ENCODE data around the gene SIK2.
"Not testable (repeated sequence)": the region's sequence is repeated elsewhere in the genome, so short reads cannot be mapped to it uniquely, and the experiment has no call there.

Gene SIK2

GRCh38 chr11:111762981-111763643 lies 160.9 kb downstream of the SIK2 start:
- no peak for DNase-seq (ENCODE audit: low read depth)
- no peak overlapping the region for H3K4me3 ChIP-seq (ENCODE audit: low read length)
- TF ChIP-seq, protein P1, sequence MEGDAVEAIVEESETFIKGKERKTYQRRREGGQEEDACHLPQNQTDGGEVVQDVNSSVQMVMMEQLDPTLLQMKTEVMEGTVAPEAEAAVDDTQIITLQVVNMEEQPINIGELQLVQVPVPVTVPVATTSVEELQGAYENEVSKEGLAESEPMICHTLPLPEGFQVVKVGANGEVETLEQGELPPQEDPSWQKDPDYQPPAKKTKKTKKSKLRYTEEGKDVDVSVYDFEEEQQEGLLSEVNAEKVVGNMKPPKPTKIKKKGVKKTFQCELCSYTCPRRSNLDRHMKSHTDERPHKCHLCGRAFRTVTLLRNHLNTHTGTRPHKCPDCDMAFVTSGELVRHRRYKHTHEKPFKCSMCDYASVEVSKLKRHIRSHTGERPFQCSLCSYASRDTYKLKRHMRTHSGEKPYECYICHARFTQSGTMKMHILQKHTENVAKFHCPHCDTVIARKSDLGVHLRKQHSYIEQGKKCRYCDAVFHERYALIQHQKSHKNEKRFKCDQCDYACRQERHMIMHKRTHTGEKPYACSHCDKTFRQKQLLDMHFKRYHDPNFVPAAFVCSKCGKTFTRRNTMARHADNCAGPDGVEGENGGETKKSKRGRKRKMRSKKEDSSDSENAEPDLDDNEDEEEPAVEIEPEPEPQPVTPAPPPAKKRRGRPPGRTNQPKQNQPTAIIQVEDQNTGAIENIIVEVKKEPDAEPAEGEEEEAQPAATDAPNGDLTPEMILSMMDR (conservative IDR thresholded peaks at IDR 0.05; ENCODE audit: low read depth, low read length) = no peak

DNA sequence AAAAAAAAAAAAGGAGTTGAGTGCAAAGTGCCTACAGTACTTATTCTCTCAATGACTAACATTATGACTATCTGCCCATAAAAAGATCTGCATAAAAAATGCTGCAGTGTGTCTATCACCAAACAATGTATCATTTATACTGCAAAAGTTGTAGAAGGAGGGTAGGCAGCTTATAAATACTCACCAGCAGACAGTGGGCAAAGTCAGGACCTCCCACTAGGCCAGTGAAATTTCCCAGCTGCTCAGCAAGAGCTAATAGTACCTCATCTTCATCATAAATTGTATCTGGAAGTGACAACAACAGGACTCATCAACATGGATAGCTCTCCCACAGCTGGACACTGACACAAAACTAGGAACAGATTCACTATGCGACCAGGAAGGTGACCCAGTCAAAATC lies 162.4 kb downstream of the SIK2 start:
- TF ChIP-seq, protein P1 (conservative IDR thresholded peaks at IDR 0.05; ENCODE audit: low read depth, low read length) = no peak
- H3K4me3 ChIP-seq (ENCODE audit: low read length) = peak overlapping the region; percentile 94
- no peak for DNase-seq (ENCODE audit: low read depth)

DNA sequence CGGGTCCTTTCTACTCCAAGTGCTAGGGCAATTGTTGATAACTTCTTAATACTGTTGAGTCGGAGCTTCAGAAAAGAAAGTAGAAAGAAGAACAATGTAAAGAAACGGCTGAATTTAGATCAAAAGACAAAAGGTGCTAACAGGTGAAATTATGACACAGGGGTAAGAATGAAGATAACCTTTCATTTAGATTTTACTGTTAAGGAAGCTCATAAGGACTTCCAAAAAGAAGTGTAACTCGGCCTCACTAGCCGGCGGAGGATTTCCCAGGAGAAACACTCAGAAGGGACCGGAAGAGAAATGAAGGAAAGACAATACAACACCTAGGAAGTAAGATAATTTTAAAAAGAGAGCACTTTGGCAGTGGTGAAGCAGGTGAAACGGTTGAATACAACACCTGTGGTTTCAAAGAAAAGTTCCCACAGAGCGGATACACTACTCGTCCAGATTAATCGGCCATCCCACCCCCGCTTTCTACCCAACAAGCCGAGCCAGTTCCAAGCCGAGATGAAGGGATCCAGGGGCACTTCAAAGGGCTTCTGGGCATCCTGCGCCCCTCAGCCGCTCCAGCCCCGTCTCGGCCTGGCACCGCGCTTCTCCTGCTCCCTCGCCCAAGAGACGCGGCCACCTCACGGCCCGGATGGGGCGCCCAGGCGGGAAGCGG lies 163.2 kb downstream of the SIK2 start:
- DNase-seq (ENCODE audit: low read depth) = no peak
- TF ChIP-seq, protein P1 (conservative IDR thresholded peaks at IDR 0.05; ENCODE audit: low read depth, low read length) = no peak
- H3K4me3 ChIP-seq (ENCODE audit: low read length) = peak overlapping the region; percentile 94

- no peak for DNase-seq (ENCODE audit: low read depth)
- H3K4me3 ChIP-seq (ENCODE audit: low read length) = peak within 1 kb of the TSS; percentile 94
- TF ChIP-seq, protein P1 (conservative IDR thresholded peaks at IDR 0.05; ENCODE audit: low read depth, low read length) = no peak
Measured at GRCh38 chr11:111765984-111766833, 164.0 kb downstream of the SIK2 start, which contains the start of gene PPP2R1B. PPP2R1B (minus strand) TSS chr11:111766389; CDS start chr11:111766361, 28 bp downstream.

GRCh38 chr11:111766834-111767142 lies 164.5 kb downstream of the SIK2 start:
- TF ChIP-seq, protein P1 (conservative IDR thresholded peaks at IDR 0.05; ENCODE audit: low read depth, low read length) = no peak
- H3K4me3 ChIP-seq (ENCODE audit: low read length) = peak overlapping the region; percentile 94
- no peak for DNase-seq (ENCODE audit: low read depth)

DNA sequence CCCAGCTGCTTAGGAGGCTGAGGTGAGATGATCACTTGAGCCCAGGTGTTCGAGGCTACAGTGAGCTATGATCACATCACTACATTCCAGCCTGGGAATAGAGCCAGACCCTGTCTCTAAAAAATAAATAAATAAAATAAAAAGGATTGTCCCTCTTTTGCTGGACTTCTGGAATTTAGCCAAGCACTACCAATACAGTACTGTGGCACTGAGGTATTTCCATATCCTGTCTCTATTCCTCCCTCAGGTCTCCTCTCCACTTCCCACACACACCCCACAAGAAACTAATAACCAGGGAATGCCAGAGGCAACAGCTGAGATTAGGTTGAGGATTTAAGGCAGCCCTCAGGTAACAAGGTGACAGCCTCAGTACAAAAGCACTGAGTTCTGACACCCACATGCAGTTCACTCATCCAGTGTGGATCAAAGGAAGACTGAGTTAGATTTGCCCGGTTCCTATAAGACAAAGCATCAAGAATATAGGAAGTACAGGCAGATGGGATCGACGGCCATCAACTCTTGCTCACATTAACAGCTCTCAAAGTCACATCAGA lies 168.4 kb downstream of the SIK2 start:
- H3K4me3 ChIP-seq (ENCODE audit: low read length) = no peak overlapping the region
- DNase-seq (ENCODE audit: low read depth) = no peak
- TF ChIP-seq, protein P1 (conservative IDR thresholded peaks at IDR 0.05; ENCODE audit: low read depth, low read length) = no peak

- DNase-seq (ENCODE audit: low read depth); H3K4me3 ChIP-seq (ENCODE audit: low read length): not testable (repeated sequence)
Measured at GRCh38 chr11:111771205-111771604, 169.0 kb downstream of the SIK2 start.
